Neural cell (in vitro differentiated cells): Measurements from ENCODE around the gene GNLY.

Experiments
- CTCF ChIP-seq: fragments of 450-650 bp; IDR thresholded peaks from 2 replicates; pipeline ENCODE4 v1.5.1; 2014; ENCODE audit warnings: antibody characterized with exemption, mild to moderate bottlenecking, moderate library complexity; ENCODE audit not compliant: poor library complexity, severe bottlenecking
- MXI1 ChIP-seq: fragments of 450-650 bp; conservative IDR thresholded peaks from 2 replicates; pipeline ENCODE4 v1.6.1; 2014; ENCODE audit warnings: antibody characterized with exemption, mild to moderate bottlenecking; ENCODE audit not compliant: poor library complexity, severe bottlenecking
- RAD21 ChIP-seq: fragments of 450-650 bp; conservative IDR thresholded peaks from 2 replicates; pipeline ENCODE4 v1.6.1; 2014; ENCODE audit warnings: antibody characterized with exemption, mild to moderate bottlenecking, moderate library complexity

GRCh38 chr2:85667561-85668008, 26.6 kb upstream of the GNLY start:
- no peak for TF ChIP-seq CTCF
- no peak for TF ChIP-seq RAD21
- no peak for TF ChIP-seq MXI1
